ENCODE results near the gene SPATA9.
"Not testable (repeated sequence)": the region's sequence is repeated elsewhere in the genome, so short reads cannot be mapped to it uniquely, and the experiment has no call there.

DNA sequence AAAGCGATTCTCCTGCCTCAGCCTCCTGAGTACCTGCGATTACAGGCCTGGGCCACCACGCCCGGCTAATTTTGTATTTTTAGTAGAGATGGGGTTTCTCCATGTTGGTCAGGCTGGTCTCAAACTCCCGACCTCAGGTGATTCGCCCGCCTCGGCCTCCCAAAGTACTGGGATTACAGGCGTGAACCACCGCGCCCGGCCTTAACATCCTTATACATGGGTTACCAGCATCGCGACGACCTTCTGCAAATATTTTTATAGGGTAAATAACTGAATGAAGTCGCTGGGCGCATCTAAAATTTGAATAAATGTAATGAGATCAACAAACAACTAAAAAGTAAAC lies 36.6 kb downstream of the SPATA9 start:
- not testable (repeated sequence) for TF ChIP-seq CTCF (conservative IDR thresholded peaks at IDR 0.05); EZH2 (IDR thresholded peaks at IDR 0.05; ENCODE audit: low read depth)

All from PC-9 (cell line).